IMR-90 (cell line): Measurements from ENCODE around the gene CTNNA1. TPM values are rescaled to one million over a fixed set of nuclear protein-coding genes. Genes with fewer than 3 reads are reported as not detected.
A peak's percentile ranks its signal among the peaks of the same experiment; 100 is the strongest.

ENCODE experiments used
- ATAC-seq: fragments of 200-7000 bp; cut with Tn5 transposase; 2 replicates; pipeline ENCODE4 v1.9.1; 2020; ENCODE audit warnings: low read depth, mild to moderate bottlenecking, moderate library complexity
- BruUV-seq: library from RNA; stranded (reverse); fragments of 400-500 nt; replicated peaks from 2 replicates; lab custom pipeline; 2021; lab: Mats Ljungman, UMichigan
- CTCF ChIA-PET: fragments of 300-600 bp; formaldehyde crosslinking; extraction: SDS; loops from one replicate; lab custom pipeline; 2021; ENCODE audit warnings: antibody characterized with exemption; lab: Yijun Ruan, JAX
- POLR2A ChIA-PET: fragments of 300-600 bp; sonication (Branson Sonifier 250); formaldehyde crosslinking; loops from one replicate; lab custom pipeline; 2022; ENCODE audit warnings: antibody characterized with exemption; ENCODE audit not compliant: unreplicated experiment; lab: Charles Lee
- DNase-seq: peaks from one replicate; pipeline ENCODE4 v3.0.0; 2013
- H2AFZ ChIP-seq: replicated peaks from 2 replicates; pipeline ENCODE3; 2013; ENCODE audit warnings: low read length, mild to moderate bottlenecking; ENCODE audit not compliant: poor library complexity
- H2AK5ac ChIP-seq: 2 replicates; pipeline ENCODE4 v1.6.1; 2013; ENCODE audit warnings: low read depth, low read length, inconsistent platforms
- H2AK9ac ChIP-seq: replicated peaks from 2 replicates; pipeline ENCODE3; 2013; ENCODE audit warnings: mild to moderate bottlenecking, low read depth, low read length, moderate library complexity; ENCODE audit not compliant: poor library complexity
- H2BK120ac ChIP-seq: 2 replicates; pipeline ENCODE4 v1.6.1; 2013; ENCODE audit warnings: low read depth, low read length, inconsistent platforms
- H2BK15ac ChIP-seq: 3 replicates; pipeline ENCODE4 v1.6.1; 2013; ENCODE audit warnings: low read depth, low read length, inconsistent platforms
- H2BK20ac ChIP-seq: 2 replicates; pipeline ENCODE4 v1.6.1; 2013; ENCODE audit warnings: low read depth, mild to moderate bottlenecking, inconsistent platforms, low read length, moderate library complexity
- H2BK5ac ChIP-seq: 2 replicates; pipeline ENCODE4 v1.6.1; 2013; ENCODE audit warnings: mild to moderate bottlenecking, low read depth, low read length, inconsistent platforms; ENCODE audit not compliant: poor library complexity, severe bottlenecking
- H3K14ac ChIP-seq: replicated peaks from 2 replicates; pipeline ENCODE4 v1.6.1; 2013; ENCODE audit warnings: low read depth, low read length, inconsistent platforms
- H3K18ac ChIP-seq: 2 replicates; pipeline ENCODE4 v1.6.1; 2013; ENCODE audit warnings: low read depth, low read length, control low read depth
- H3K23ac ChIP-seq: 2 replicates; pipeline ENCODE4 v1.6.1; 2013; ENCODE audit warnings: low read depth, low read length, inconsistent platforms
- H3K27ac ChIP-seq: 2 replicates; pipeline ENCODE4 v1.5.1; 2013; ENCODE audit warnings: mild to moderate bottlenecking, control low read depth, low read length; ENCODE audit not compliant: insufficient read depth
- H3K27me3 ChIP-seq: 2 replicates; pipeline ENCODE4 v1.6.1; 2013; ENCODE audit warnings: low read length; ENCODE audit not compliant: control insufficient read depth, insufficient read depth
- H3K36me3 ChIP-seq: 2 replicates; pipeline ENCODE4 v1.6.1; 2013; ENCODE audit warnings: low read length, mixed read lengths; ENCODE audit not compliant: control insufficient read depth, insufficient read depth
- H3K4ac ChIP-seq: 2 replicates; pipeline ENCODE4 v1.6.1; 2013; ENCODE audit warnings: low read depth, low read length, inconsistent platforms
- H3K4me1 ChIP-seq: 2 replicates; pipeline ENCODE4 v1.6.1; 2013; ENCODE audit warnings: low read length, mixed read lengths; ENCODE audit not compliant: control insufficient read depth, insufficient read depth
- H3K4me2 ChIP-seq: 2 replicates; pipeline ENCODE4 v1.6.1; 2013; ENCODE audit warnings: low read depth, mild to moderate bottlenecking, control low read depth, low read length, moderate library complexity
- H3K4me3 ChIP-seq: 2 replicates; pipeline ENCODE4 v1.5.1; 2013; ENCODE audit warnings: low read depth, mild to moderate bottlenecking, control low read depth, low read length, moderate library complexity; ENCODE audit not compliant: insufficient read depth
- H3K56ac ChIP-seq: 2 replicates; pipeline ENCODE4 v1.6.1; 2013; ENCODE audit warnings: low read length, inconsistent platforms; ENCODE audit not compliant: insufficient read depth; ENCODE audit errors: extremely low read depth
- H3K79me1 ChIP-seq, 2 experiments: 2 replicates each; pipeline ENCODE4 v1.6.1; 2013; ENCODE audit warnings: low read length in 2 of 2, inconsistent platforms in 1 of 2, low read depth in 1 of 2
- H3K9ac ChIP-seq: 2 replicates; pipeline ENCODE4 v1.6.1; 2013; ENCODE audit warnings: low read depth, low read length, control low read depth
- H3K9me1 ChIP-seq: 2 replicates; pipeline ENCODE4 v1.6.1; 2013; ENCODE audit warnings: low read length, inconsistent platforms; ENCODE audit not compliant: insufficient read depth
- H3K9me3 ChIP-seq: 2 replicates; pipeline ENCODE4 v1.6.1; 2013; ENCODE audit warnings: low read length; ENCODE audit not compliant: control insufficient read depth, insufficient read depth
- H4K20me1 ChIP-seq: 2 replicates; pipeline ENCODE4 v1.6.1; 2013; ENCODE audit warnings: low read length, inconsistent platforms; ENCODE audit not compliant: insufficient read depth
- H4K5ac ChIP-seq: 2 replicates; pipeline ENCODE4 v1.6.1; 2013; ENCODE audit warnings: mild to moderate bottlenecking, low read depth, low read length, control low read depth
- H4K8ac ChIP-seq, 2 experiments: 2 replicates each; pipeline ENCODE4 v1.6.1; 2013; ENCODE audit warnings: low read depth in 2 of 2, low read length in 2 of 2, control low read depth in 1 of 2, inconsistent platforms in 1 of 2
- H4K91ac ChIP-seq: 2 replicates; pipeline ENCODE4 v1.6.1; 2013; ENCODE audit warnings: low read depth, low read length, inconsistent platforms; ENCODE audit not compliant: insufficient read depth
- BHLHE40 ChIP-seq: fragments of 150-350 bp; IDR thresholded peaks from 2 replicates; pipeline ENCODE4 v1.6.1; 2016; ENCODE audit warnings: mild to moderate bottlenecking, low read depth, low read length
- CHD1 ChIP-seq: IDR thresholded peaks from 2 replicates; pipeline ENCODE4 v1.6.1; 2012; ENCODE audit warnings: low read depth, low read length, improper control_type of control experiment
- ELK1 ChIP-seq: fragments of 150-350 bp; IDR thresholded peaks from 2 replicates; pipeline ENCODE4 v1.6.1; 2016; ENCODE audit warnings: low read depth, mild to moderate bottlenecking, low read length, moderate library complexity, borderline replicate concordance
- FOS ChIP-seq: fragments of 150-350 bp; IDR thresholded peaks from 2 replicates; pipeline ENCODE4 v1.6.1; 2016; ENCODE audit warnings: low read depth, low read length
- MAFK ChIP-seq: IDR thresholded peaks from 2 replicates; pipeline ENCODE4 v1.6.1; 2012; ENCODE audit warnings: low read depth, low read length, improper control_type of control experiment
- MAZ ChIP-seq: IDR thresholded peaks from 2 replicates; pipeline ENCODE4 v1.6.1; 2012; ENCODE audit warnings: low read depth, mild to moderate bottlenecking, low read length, improper control_type of control experiment, moderate library complexity, borderline replicate concordance
- MXI1 ChIP-seq: IDR thresholded peaks from 2 replicates; pipeline ENCODE4 v1.6.1; 2012; ENCODE audit warnings: low read depth, mild to moderate bottlenecking, low read length, moderate library complexity, borderline replicate concordance
- NFE2L2 ChIP-seq: fragments of 150-350 bp; IDR thresholded peaks from 2 replicates; pipeline ENCODE4 v1.6.1; 2016; ENCODE audit warnings: low read depth, mild to moderate bottlenecking, low read length
- POLR2A ChIP-seq: IDR thresholded peaks from 2 replicates; pipeline ENCODE4 v1.6.1; 2012; ENCODE audit warnings: mild to moderate bottlenecking, low read depth, low read length
- RAD21 ChIP-seq: IDR thresholded peaks from 2 replicates; pipeline ENCODE4 v1.6.1; 2012; ENCODE audit warnings: low read length, improper control_type of control experiment
- RCOR1 ChIP-seq: IDR thresholded peaks from 2 replicates; pipeline ENCODE4 v1.6.1; 2012; ENCODE audit warnings: mild to moderate bottlenecking, low read length, improper control_type of control experiment; ENCODE audit not compliant: insufficient replicate concordance
- RFX5 ChIP-seq: IDR thresholded peaks from 2 replicates; pipeline ENCODE4 v1.8.0; 2012; ENCODE audit warnings: low read depth, mild to moderate bottlenecking, low read length, moderate library complexity
- SMC3 ChIP-seq: fragments of 150-350 bp; IDR thresholded peaks from 2 replicates; pipeline ENCODE4 v1.6.1; 2016; ENCODE audit warnings: low read depth, mild to moderate bottlenecking, antibody characterized with exemption, low read length, moderate library complexity
- WGBS, 2 experiments: methylation state at CpG; one replicate each; pipeline versions ENCODE4 v1.1.5 to v1.1.7; 2013; ENCODE audit warnings: missing lambda C conversion rate in 2 of 2; ENCODE audit not compliant: insufficient read length in 1 of 2; ENCODE audit errors: extremely low coverage in 2 of 2; 5-methylcytosine and 5-hydroxymethylcytosine counted together
- dilution Hi-C: fragments of 300-500 bp; cut with HindIII; formaldehyde crosslinking; loops from one replicate; pipeline ENCODE4 v1.14.3; 2018; ENCODE audit warnings: low sequenced_read_pairs; ENCODE audit not compliant: unreplicated experiment
- in situ Hi-C: fragments of 300-500 bp; cut with MboI; formaldehyde crosslinking; loops from 3 replicates; pipeline ENCODE4 v1.14.3; 2019; ENCODE audit warnings: low sequenced_read_pairs, inconsistent platforms, mixed read lengths
- intact Hi-C: fragments of 100-400 bp; cut with micrococcal nuclease; formaldehyde crosslinking; loops from 2 replicates; pipeline ENCODE4 v1.10.0; 2022
- polyA plus RNA-seq, 3 experiments: library from polyadenylated mRNA; depleted of rRNA; stranded (reverse); fragments of >200 nt; gene quantifications; 2 replicates each; pipeline ENCODE4 v1.2.3, GENCODE V29; 2012; ENCODE audit warnings: low replicate concordance in 1 of 3
- total RNA-seq: library from RNA; depleted of rRNA; stranded (reverse); fragments of >200 nt; gene quantifications from 2 replicates; pipeline ENCODE4 v1.2.3, GENCODE V29; 2012
- TF ChIP-seq, protein P1 (sequence below): fragments of 150-350 bp; IDR thresholded peaks from 2 replicates; pipeline ENCODE4 v1.6.1; 2017; ENCODE audit warnings: mild to moderate bottlenecking, antibody characterized with exemption, low read length, low read depth
- TF ChIP-seq, protein P2 (sequence below): conservative IDR thresholded peaks from 2 replicates; pipeline ENCODE4 v1.5.1; 2012; ENCODE audit warnings: mild to moderate bottlenecking, low read depth, low read length, improper control_type of control experiment

CTNNA1 gene
- total and polyA plus RNA-seq, 2 of the 4 experiments (the other 2 are of a cell fraction), result 220 to 471 TPM

DNA sequence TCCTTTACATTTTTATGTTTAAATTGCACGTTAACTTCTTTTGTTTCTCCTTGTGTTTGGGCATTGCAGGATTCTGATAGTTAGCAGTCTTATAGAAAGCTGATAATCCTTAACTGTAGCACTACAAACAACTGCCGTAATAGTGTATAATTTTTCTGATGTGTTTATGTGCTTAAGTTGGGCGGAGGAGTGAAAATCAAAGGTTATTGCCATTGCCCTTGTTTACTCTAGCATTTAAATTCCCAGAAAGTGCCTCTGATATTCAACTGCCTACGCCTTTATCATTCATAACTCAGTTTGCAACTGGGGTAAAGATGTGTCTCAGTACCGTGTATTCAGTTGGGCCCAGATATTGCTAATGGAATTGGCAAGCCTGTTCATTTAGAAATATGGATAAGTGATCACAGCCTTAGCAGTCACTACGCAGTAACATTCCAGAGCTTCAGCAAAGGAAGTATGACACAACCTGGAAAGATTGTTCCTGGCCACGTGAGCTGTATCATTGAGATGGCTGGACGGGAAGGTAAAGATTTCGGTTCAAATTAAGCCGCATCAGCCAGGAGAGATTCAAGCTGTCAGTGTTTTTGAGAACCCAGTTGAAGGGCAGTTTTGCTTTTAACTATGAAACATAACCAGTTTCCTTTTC is 150.0 kb downstream of the CTNNA1 start:
- Histone ChIP-seq H2BK5ac (peak overlapping the region; percentile 49), H2AFZ (no peak overlapping the region), H3K27ac (peak overlapping the region; percentile 33; the same call in 1 of the 2 replicates), H3K18ac (peak overlapping the region; percentile 75; the same call in 1 of the 2 replicates), H3K4me2 (peak overlapping the region; percentile 66; the same call in 1 of the 2 replicates), H2AK9ac (no peak overlapping the region), H4K91ac (no peak overlapping the region), H3K4me3 (no peak overlapping the region), H2AK5ac (0 out of 2 replicates have a peak overlapping the region, but pooled peaks have one; percentile 56), H3K27me3 (no peaks in the 10 kb centered on the region), H3K14ac (peak overlapping the region; percentile 22), H3K4ac (no peak overlapping the region), H3K23ac (peak overlapping the region; percentile 61; the same call in 1 of the 2 replicates), H4K8ac (peak overlapping the region in 1 of 2 experiments; percentile 59; a peak in 2 of 4 replicates), H3K9me3 (no peaks in the 10 kb centered on the region), H3K4me1 (peaks cover 21% of the 10 kb centered on the region), H4K20me1 (peaks cover 11% of the 10 kb centered on the region; the same call in 1 of the 2 replicates), H2BK15ac (peak overlapping the region; percentile 38; the same call in 1 of the 3 replicates), H3K9me1 (peaks cover 21% of the 10 kb centered on the region), H2BK120ac (no peak overlapping the region), H4K5ac (no peak overlapping the region), H3K36me3 (peaks cover 26% of the 10 kb centered on the region), H3K9ac (no peak overlapping the region), H3K79me1 (peaks cover 24 to 73% of the 10 kb centered on the region in 2 experiments), H2BK20ac (no peak overlapping the region), H3K56ac (no peak overlapping the region)
- CTCF ChIA-PET, result no interaction called here
- dilution Hi-C loops (no loop called here), in situ Hi-C loops (no loop called here), intact Hi-C loops (no loop called here)
- ATAC-seq (no peak), DNase-seq (peak; percentile 78)
- POLR2A ChIA-PET, result no interaction called here
- no CpG with 5 or more reads among the region's 10 CpGs for WGBS, 2 experiments
- no TSS peak for BruUV-seq
- TF ChIP-seq FOS, result no peak
- TF ChIP-seq, protein P1, sequence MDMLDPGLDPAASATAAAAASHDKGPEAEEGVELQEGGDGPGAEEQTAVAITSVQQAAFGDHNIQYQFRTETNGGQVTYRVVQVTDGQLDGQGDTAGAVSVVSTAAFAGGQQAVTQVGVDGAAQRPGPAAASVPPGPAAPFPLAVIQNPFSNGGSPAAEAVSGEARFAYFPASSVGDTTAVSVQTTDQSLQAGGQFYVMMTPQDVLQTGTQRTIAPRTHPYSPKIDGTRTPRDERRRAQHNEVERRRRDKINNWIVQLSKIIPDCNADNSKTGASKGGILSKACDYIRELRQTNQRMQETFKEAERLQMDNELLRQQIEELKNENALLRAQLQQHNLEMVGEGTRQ, result peak; percentile 84
- no peak for TF ChIP-seq MXI1
- no peak for TF ChIP-seq CHD1
- TF ChIP-seq NFE2L2, result no peak
- TF ChIP-seq RCOR1, result no peak
- TF ChIP-seq RAD21, result no peak
- TF ChIP-seq, protein P2, sequence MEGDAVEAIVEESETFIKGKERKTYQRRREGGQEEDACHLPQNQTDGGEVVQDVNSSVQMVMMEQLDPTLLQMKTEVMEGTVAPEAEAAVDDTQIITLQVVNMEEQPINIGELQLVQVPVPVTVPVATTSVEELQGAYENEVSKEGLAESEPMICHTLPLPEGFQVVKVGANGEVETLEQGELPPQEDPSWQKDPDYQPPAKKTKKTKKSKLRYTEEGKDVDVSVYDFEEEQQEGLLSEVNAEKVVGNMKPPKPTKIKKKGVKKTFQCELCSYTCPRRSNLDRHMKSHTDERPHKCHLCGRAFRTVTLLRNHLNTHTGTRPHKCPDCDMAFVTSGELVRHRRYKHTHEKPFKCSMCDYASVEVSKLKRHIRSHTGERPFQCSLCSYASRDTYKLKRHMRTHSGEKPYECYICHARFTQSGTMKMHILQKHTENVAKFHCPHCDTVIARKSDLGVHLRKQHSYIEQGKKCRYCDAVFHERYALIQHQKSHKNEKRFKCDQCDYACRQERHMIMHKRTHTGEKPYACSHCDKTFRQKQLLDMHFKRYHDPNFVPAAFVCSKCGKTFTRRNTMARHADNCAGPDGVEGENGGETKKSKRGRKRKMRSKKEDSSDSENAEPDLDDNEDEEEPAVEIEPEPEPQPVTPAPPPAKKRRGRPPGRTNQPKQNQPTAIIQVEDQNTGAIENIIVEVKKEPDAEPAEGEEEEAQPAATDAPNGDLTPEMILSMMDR, result no peak
- no peak for TF ChIP-seq POLR2A
- TF ChIP-seq ELK1, result no peak
- TF ChIP-seq RFX5, result no peak
- no peak for TF ChIP-seq MAZ
- no peak for TF ChIP-seq SMC3
- no peak for TF ChIP-seq MAFK
- TF ChIP-seq BHLHE40, result peak; percentile 51; the same call in 1 of the 2 replicates
